ENCODE data around the gene KPNB1. TPM values are rescaled to one million over a fixed set of nuclear protein-coding genes. Genes with fewer than 3 reads are reported as not detected.

Gene KPNB1
- total RNA-seq, 1 experiment from 2014 or later = 967 TPM

GRCh38 chr17:47686276-47686635 is 36.5 kb downstream of the KPNB1 start:
- Mint-ChIP-seq H3K36me3 (ENCODE audit: insufficient read depth, unreplicated experiment) (peaks cover 80% of the 10 kb centered on the region), H3K4me3 (ENCODE audit: unreplicated experiment) (no peak overlapping the region), H3K27ac (ENCODE audit: unreplicated experiment) (no peak overlapping the region), H3K27me3 (ENCODE audit: insufficient read depth, unreplicated experiment) (no peaks in the 10 kb centered on the region), H3K9me3 (ENCODE audit: unreplicated experiment) (no peaks in the 10 kb centered on the region), H3K4me1 (ENCODE audit: low read depth, unreplicated experiment) (no peaks in the 10 kb centered on the region)
- Histone ChIP-seq H3K4me1 (no peaks in the 10 kb centered on the region), H3K27me3 (replicated peaks; ENCODE audit: control insufficient read depth, insufficient read depth, low read length) (no peaks in the 10 kb centered on the region), H3K36me3 (ENCODE audit: control insufficient read depth, insufficient read depth, low read length) (peaks cover 9% of the 10 kb centered on the region), H3K9me3 (no peaks in the 10 kb centered on the region), H3K4me3 (ENCODE audit: low read depth, low read length) (no peak overlapping the region)
- ChIA-PET CTCF (interaction anchor here (1.5 kb wide), 1 partner anchor 8 kb away, joined by 4 read pairs; no protein-coding TSS in a partner anchor), POLR2A (interaction anchor here (1.0 kb wide), 1 partner anchor 37 kb away, joined by 4 read pairs; the partner anchor contains the start of gene KPNB1)
- BruUV-seq (replicated peaks) = no TSS peak
- DNase-seq = no peak
- TF ChIP-seq, protein P1, sequence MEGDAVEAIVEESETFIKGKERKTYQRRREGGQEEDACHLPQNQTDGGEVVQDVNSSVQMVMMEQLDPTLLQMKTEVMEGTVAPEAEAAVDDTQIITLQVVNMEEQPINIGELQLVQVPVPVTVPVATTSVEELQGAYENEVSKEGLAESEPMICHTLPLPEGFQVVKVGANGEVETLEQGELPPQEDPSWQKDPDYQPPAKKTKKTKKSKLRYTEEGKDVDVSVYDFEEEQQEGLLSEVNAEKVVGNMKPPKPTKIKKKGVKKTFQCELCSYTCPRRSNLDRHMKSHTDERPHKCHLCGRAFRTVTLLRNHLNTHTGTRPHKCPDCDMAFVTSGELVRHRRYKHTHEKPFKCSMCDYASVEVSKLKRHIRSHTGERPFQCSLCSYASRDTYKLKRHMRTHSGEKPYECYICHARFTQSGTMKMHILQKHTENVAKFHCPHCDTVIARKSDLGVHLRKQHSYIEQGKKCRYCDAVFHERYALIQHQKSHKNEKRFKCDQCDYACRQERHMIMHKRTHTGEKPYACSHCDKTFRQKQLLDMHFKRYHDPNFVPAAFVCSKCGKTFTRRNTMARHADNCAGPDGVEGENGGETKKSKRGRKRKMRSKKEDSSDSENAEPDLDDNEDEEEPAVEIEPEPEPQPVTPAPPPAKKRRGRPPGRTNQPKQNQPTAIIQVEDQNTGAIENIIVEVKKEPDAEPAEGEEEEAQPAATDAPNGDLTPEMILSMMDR (IDR thresholded peaks at IDR 0.05; ENCODE audit: insufficient read depth in 1 of 2, low read depth in 1 of 2, low read length in 1 of 2, severe bottlenecking in 1 of 2, unreplicated experiment in 1 of 2) = no peak
- intact Hi-C loops (cut with micrococcal nuclease; ENCODE audit: unreplicated experiment) = no loop called here

- Histone ChIP-seq H3K4me1 (no peaks in the 10 kb centered on the region), H3K9me3 (no peaks in the 10 kb centered on the region), H3K4me3 (ENCODE audit: low read depth, low read length) (no peak overlapping the region), H3K36me3 (ENCODE audit: control insufficient read depth, insufficient read depth, low read length) (peaks cover 7% of the 10 kb centered on the region), H3K27me3 (replicated peaks; ENCODE audit: control insufficient read depth, insufficient read depth, low read length) (no peaks in the 10 kb centered on the region)
- CTCF ChIA-PET = interaction anchor here (0.9 to 2.1 kb wide), 6 partner anchors 9 to 69 kb away, joined by 4 to 19 read pairs (median 5); partner anchors contain the start of gene TBX21
- H3K4me3 Mint-ChIP-seq (ENCODE audit: unreplicated experiment) = no peak overlapping the region
- no peaks in the 10 kb centered on the region for H3K9me3 Mint-ChIP-seq (ENCODE audit: unreplicated experiment)
- no TSS peak for BruUV-seq (replicated peaks)
- no peaks in the 10 kb centered on the region for H3K4me1 Mint-ChIP-seq (ENCODE audit: low read depth, unreplicated experiment)
- intact Hi-C loops (cut with micrococcal nuclease; ENCODE audit: unreplicated experiment) = no loop called here
- H3K36me3 Mint-ChIP-seq (ENCODE audit: insufficient read depth, unreplicated experiment) = peaks cover 75% of the 10 kb centered on the region
- no peak for DNase-seq
- POLR2A ChIA-PET = interaction anchor here (0.6 to 1.4 kb wide), 3 partner anchors 8 to 124 kb away, joined by 3 to 5 read pairs (median 3); no protein-coding TSS in a partner anchor
- H3K27ac Mint-ChIP-seq (ENCODE audit: unreplicated experiment) = peak overlapping the region; percentile 9
- H3K27me3 Mint-ChIP-seq (ENCODE audit: insufficient read depth, unreplicated experiment) = no peaks in the 10 kb centered on the region
- TF ChIP-seq, protein P1 (IDR thresholded peaks at IDR 0.05; ENCODE audit: insufficient read depth in 1 of 2, low read depth in 1 of 2, low read length in 1 of 2, severe bottlenecking in 1 of 2, unreplicated experiment in 1 of 2) = no peak
Observed at GRCh38 chr17:47686664-47687327, 37.1 kb downstream of the KPNB1 start.

DNA sequence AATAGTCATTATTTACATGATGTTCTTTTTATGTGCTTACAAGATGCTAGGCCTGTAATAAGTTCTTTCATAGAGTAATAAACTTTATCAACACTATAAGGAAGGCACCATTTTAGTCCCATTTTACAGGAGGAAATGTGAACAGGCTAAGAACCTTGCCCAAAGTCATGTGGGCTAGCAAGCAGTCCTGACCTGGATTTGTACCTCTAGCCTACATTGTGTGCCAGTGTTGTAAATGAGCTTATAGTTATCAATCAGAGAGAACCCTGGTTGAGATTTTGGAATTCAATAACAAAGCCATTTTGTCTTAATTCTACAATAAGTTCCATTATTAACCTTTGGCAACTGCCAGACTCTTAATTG is 37.6 kb downstream of the KPNB1 start:
- Mint-ChIP-seq H3K9me3 (ENCODE audit: unreplicated experiment) (no peaks in the 10 kb centered on the region), H3K27ac (ENCODE audit: unreplicated experiment) (peak overlapping the region; percentile 9), H3K36me3 (ENCODE audit: insufficient read depth, unreplicated experiment) (peaks cover 69% of the 10 kb centered on the region), H3K27me3 (ENCODE audit: insufficient read depth, unreplicated experiment) (no peaks in the 10 kb centered on the region), H3K4me3 (ENCODE audit: unreplicated experiment) (no peak overlapping the region), H3K4me1 (ENCODE audit: low read depth, unreplicated experiment) (peaks cover 2% of the 10 kb centered on the region)
- H3K36me3 ChIP-seq (ENCODE audit: control insufficient read depth, insufficient read depth, low read length) = 0 out of 2 replicates have a peak, but pooled peaks cover 3% of the 10 kb centered on the region
- TF ChIP-seq, protein P1 (IDR thresholded peaks at IDR 0.05; ENCODE audit: insufficient read depth in 1 of 2, low read depth in 1 of 2, low read length in 1 of 2, severe bottlenecking in 1 of 2, unreplicated experiment in 1 of 2) = no peak
- intact Hi-C loops (cut with micrococcal nuclease; ENCODE audit: unreplicated experiment) = no loop called here
- no TSS peak for BruUV-seq (replicated peaks)
- no peak for DNase-seq
- no peaks in the 10 kb centered on the region for H3K4me1 ChIP-seq
- CTCF ChIA-PET = interaction anchor here (0.9 to 2.1 kb wide), 6 partner anchors 9 to 69 kb away, joined by 4 to 19 read pairs (median 5); partner anchors contain the start of gene TBX21
- H3K9me3 ChIP-seq = no peaks in the 10 kb centered on the region
- no peaks in the 10 kb centered on the region for H3K27me3 ChIP-seq (replicated peaks; ENCODE audit: control insufficient read depth, insufficient read depth, low read length)
- POLR2A ChIA-PET = interaction anchor here (0.6 to 1.4 kb wide), 3 partner anchors 9 to 123 kb away, joined by 3 to 5 read pairs (median 3); no protein-coding TSS in a partner anchor
- no peak overlapping the region for H3K4me3 ChIP-seq (ENCODE audit: low read depth, low read length)
